GM10847 (cell line): ENCODE results near the gene MS4A6E.

ENCODE experiments used
- POLR2A ChIP-seq: IDR thresholded peaks from 2 replicates; pipeline ENCODE4 v1.6.1; 2011; ENCODE audit not compliant: insufficient read length; ENCODE audit errors: extremely low read depth

Gene MS4A6E

DNA sequence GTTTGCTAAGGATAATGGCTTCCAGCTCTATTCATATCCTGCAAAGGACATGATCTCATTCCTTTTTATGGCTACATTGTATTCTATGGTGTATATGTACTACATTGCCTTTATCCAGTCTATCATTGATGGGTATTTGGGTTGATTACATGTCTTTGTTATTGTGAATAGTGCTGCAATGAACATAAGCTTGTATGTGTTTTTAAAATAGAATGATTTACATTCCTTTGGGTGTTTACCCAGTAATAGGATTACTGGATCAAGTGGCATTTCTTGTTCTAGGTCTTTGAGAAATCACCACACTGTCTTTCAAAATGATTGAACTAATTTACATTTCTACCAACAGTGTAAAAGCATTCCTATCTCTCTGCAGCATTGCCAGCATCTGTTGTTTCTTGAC, 6.0 kb upstream of the MS4A6E start:
- no peak for TF ChIP-seq POLR2A

DNA sequence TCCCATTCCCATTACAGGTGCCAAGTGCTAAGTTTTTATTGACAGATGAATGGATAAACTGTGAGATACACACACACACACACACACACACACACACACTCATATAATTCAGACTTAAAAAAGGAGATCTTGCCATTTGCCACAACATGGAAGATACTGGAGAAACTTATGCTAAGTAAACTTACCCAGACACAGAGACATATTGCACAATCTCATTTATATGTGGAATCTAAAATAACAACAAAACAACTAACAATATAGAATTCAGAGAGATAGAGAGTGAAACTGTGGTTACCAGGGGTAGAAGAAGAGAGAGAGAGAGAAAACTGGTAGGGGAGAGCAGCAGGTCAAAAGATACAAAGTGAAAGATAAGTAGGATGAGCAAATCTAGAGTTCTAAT, 1.4 kb downstream of the MS4A6E start:
- no peak for TF ChIP-seq POLR2A

DNA sequence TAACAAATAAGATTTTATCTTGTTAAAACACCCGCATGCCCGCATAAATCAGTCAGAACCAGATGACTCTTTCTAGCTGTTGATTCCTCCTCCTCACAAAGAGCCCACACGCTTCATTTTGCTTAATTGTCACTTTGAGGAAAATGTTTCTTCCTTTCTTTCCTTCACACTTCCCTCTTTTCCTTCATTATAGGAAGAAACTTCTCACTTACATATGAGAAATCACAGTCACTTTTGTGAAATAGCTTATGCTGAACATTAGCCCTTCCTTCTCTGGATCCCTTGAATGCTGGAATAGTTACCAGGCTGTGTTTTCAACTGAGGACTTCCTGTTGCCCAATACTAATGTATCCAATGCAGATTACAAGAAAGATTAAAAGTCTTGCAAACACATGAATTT, 5.8 kb downstream of the MS4A6E start:
- no peak for TF ChIP-seq POLR2A

DNA sequence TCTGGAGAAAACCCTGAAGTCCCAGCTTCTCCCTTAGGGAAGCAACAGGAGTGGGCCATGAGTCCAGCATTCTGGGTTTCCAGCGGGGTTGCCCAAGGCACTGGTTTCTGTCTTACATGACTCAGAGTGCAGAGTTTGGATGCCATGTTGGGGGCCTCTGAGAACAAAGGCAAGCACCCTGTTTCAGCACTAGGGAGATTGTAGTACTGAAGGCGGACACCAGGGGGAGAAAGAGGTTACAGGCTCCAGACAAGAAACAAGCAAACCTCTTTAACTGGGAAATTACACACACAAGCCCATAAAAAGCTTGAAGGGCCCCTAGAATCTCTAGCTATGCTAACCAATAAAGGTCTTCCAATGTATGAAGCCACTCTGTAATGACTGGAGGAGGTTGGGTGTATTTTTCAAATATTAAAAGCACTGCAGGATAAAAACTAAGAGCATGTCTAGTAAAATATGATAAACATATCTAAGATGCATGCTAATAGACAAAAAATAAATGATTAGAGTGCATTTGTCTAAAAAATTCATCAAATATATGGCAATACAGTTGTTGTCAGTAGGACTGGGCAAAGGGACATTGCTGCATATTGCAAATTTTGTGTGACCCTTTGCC, 7.1 kb downstream of the MS4A6E start:
- no peak for TF ChIP-seq POLR2A

DNA sequence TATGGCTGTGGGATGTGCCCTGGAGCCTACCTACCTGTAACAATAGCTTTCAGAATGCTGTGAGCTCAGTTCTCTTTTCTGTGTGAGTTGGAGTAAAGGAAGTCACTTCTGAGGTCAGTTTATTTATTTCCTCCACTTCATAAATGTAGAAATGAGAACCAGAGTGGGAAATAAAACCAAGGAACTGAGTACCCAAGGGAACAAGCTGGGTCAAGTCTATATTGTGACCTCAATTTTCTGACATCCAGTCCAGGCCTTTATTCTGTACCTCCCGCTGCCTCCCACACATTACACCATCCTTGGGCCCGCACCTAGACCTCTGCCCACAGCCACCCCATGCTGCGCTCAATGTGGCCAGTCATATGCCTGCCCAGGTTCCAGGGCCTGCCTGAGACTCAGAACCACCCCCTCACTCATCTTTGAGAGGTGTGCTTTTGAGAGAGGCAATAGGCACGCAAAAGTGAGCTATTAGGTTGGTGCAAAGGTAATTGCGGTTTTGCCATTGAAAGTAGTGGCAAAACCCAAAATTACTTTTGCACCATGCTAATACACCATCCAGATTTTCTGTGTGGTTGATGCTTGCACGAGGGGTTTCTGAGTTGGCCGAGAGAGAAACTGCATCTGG, 9.8 kb downstream of the MS4A6E start:
- no peak for TF ChIP-seq POLR2A

DNA sequence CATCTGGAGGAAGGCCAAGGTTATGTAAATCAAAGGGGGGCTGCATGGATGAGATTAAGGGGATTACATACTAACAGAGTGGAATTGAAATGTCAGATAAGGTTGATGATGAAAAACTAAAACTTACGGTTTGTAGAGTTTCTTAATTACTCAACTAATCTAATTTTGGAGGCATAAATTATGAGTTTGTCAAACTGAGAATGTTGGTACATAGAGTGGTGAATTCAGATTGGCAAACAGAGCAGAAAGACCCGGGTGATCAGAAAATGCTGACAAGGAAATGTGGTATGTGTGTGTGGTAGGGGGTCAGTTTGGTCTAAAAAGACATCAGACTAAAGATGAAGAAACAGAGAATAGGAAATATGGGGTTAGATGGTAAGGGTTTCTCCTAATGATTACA, 11.0 kb downstream of the MS4A6E start:
- TF ChIP-seq POLR2A = no peak

DNA sequence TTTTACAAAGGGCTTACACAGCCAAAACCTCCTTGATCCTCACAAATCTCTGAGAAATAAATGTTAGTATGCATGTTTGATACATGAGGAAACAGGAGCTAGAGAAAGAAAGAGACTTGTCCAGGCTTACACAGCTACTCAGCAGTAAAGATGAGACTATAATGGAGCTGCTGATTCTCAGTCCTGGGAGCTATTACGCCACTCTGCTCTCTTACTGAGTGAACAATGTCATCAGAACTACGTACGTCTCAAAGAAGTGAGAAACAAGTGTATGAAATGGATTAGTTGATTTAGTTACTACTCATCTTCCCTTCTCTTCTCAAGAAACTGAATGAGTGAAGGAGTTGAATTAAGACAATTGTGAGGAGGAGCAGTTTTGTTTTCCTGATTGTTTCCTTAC, 12.3 kb downstream of the MS4A6E start:
- TF ChIP-seq POLR2A = no peak

DNA sequence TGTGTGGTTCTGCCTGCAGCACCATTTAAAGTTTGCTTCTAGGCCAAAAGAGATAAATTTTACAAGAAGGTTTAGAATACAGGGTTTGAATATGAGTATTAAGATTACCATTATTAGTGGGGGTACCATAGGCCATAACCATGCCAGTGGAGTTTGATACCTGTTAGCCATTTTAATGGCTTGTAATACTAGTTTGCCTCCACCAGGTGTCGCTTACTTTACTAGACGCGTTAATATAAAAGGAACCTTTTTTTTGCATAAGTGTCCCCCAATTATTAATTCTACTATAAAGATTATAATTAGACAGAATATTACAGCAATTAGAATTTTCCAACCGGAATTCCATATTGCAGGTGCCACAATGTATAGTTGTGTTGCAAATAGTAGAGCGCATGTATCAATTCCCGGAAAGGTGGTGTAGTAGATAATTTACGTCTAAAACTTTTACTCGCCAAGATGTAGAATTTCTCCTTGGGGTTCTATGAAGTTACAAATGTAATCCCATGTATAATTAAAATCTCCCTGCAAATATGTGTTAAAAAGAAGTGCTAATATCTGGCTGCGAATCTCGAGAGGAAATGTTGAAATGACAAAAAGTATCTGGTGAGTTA, 16.1 kb downstream of the MS4A6E start:
- TF ChIP-seq POLR2A = no peak

DNA sequence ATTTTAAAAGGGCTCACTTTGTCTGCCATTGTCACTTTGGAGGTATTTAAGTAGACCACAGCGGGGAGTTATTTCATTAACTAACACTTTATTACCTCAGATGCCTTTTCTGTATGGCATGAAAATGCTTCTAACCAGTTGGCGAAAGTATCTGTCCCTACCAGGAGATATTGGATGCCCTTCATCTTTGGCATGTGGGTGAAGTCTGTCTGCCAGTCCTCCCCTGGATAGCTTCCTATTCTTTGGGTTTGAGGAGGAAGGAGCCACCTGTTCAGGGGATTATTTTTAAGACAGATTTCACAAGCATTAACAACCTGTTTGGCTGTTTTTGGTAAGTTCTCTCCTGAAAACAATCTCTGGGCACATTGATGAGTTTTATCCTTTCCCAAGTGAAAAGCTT, 17.1 kb downstream of the MS4A6E start:
- TF ChIP-seq POLR2A = no peak

DNA sequence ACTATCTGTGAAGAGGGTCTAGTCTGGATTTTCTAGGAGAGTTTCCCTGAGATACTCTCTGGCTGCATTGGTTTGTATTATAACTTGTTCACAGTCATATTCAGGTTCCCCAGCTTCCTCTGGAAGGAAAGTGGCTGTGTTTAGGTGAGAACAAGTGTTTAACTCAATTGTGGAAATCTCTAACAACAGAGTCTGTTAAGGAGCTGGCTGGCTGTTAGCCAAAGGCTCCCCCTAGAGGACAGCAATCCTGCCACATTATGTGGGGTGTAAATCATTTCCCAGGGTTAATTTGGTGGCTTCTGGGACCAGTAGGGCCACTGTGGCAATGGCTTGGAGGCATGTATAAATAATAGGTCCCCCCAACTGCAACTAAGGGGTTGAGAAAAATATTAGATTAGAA, 18.4 kb downstream of the MS4A6E start:
- no peak for TF ChIP-seq POLR2A

DNA sequence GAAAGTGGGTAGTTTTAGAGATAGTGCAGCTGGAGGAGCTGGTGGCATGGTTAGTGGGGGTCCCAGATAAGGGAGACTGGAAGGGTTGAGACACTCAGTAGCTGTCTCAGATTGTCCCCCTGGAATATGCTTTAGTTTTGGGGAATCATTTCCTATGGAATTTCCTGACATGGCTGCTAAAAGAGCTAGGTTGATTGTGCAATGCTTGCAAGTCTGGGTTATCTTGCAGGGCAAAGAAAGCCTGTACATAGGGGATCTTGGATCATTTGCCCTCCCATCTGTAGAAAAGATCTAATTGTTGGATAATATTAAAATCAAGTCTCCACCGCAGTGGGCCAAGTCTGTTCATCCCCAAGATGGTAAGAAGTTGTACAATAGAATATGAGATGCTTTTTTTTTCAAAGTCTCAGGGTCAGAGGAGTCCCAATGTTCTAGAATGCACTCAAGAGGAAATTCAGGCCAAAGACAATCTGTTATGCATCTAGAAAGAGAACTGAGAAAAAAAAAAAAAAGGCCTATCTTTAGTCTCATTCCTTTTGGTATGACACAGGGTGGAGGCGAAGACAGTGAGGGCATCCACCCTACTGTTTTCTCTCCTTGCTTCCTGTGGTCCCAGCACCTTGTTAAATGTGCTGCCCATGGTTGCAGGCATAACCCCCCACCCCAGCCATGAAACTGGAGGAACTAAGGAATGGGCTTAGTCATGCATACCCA, 20.2 kb downstream of the MS4A6E start:
- TF ChIP-seq POLR2A = no peak

DNA sequence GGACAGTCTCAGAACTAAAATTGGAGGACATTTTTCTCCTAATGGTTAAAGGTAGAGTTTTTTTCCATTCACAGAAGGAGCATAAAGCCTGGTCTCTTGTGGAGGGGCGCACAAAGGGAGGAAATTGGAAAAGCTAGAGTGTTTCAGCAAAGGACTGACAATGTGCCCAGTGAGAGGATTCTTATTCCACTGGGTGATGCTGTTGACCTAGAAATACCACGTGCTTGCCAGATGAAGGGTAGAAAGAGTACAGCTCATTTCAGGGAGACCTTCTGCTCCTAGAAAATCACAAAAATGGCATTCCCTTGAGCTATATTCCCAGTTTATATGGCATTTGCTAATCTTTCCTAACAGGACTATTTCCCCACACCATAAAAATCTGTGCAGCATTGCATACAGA, 21.1 kb downstream of the MS4A6E start:
- no peak for TF ChIP-seq POLR2A

DNA sequence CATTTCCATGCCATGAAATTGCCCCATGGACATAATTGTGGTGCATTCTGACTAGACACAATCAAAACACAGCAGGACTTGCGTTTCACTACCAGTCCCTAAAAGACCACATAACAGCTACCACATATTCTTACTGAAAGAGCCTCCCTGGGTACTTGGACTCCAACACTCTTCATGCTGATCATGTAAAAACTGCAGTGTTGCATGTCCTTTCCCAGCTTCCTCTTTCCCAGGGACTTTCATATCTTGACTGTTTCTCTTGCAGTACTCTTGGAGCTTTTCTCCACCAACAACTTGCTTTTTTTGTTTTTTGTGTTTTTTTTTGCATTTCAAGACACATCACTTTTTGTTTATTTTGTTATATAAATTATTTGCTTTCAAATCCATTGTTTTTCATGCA, 22.9 kb downstream of the MS4A6E start:
- TF ChIP-seq POLR2A = no peak

DNA sequence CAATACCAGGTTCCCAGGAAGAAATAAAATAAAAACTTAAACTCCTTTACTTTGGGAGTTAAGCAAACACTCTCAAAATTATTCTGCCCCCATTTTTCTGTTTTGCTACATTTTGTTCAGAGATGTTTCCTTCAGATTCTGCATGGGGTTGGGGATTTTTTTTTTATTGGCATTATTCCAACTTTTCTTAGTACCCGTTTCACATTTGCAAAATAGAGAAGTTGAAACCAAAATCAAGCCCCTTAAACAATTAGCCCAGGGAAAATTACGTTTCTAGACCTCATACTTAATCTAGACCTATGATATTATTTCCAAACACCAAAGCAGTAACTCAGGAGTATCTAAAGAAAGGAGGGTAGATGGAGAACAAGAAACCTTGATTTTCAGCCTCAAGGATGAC, 30.7 kb downstream of the MS4A6E start:
- no peak for TF ChIP-seq POLR2A

DNA sequence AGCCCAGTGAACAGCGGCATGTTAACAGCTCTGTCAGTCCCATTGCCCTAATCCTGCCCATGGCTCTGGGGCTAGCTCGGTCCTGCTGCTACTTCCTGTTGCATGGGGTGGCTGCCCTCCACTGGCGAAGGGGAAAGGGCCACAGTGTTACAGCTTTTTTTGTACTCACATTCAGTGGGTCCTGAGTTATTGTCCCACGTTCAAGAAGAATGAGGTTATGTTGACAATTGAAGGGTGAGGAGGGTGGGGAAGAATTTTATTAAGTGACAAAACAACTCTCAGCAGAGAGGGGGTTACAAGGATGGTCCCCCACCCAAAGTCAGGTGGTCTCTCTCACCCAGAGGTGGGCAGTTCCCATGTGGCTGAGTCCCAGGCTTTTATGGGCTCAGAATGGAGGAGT, 33.6 kb downstream of the MS4A6E start:
- TF ChIP-seq POLR2A = no peak

DNA sequence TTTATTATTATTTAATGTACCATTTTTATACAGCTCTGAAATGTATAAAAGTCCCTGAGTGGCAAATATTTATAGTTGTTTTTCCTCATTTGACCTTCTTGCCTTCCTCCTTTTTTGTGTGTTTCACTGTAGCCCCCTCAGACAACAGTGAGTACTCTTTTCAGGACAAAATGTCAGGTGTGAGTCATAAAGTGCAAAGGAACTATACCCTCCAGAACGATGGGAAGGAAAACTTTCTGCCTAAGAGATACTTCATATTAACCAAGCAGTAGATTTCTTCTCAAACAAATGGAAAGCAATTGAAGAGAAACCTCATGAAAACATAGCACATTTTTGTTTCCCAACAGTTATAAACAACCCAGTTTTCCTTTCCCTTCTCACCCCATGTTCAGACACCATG, 35.2 kb downstream of the MS4A6E start:
- TF ChIP-seq POLR2A = no peak

DNA sequence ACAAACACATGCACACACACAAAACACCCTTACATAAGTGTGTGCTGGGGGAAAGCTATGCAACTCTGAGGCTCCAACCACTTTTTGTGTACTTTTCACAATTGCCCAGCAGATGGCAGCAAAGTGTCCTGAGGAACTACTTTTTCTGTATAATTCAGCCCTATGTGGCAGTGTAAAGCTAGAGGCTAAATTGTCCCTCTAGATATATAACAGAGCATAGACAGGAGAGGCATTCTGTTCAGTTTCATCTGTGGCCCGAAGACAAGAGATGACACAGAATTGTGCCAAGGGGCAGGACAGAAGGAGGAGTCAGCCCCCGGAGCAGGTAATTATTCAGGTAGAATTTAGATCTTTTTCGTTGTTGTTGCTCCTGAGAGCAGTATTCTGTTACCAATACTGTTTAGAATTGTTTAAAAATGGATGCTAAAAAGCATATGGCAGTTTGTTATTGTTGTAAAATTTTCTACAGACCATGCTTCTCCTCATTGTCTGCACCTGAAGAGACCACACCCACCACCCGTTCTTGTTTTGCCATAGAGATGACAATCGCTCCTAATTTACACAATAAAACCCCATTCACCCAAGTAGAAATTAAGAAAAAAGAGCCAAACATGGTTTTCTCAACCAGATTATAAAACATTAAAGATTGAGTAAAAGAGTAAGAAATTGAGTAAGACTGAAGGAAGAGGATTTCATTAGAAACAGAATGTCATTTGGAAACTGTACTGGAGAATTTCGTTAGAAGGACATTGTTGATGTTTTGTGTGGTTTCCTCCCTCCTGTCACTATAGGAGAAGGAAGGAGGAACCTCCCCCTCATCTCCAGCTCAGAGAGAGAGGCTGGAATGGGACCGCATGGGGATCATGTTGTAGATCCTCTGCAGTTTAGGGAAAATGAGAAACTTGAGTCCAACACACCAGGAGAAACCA, 36.8 kb downstream of the MS4A6E start:
- no peak for TF ChIP-seq POLR2A
